ENCODE results near the gene CMC2.

- TF ChIP-seq, protein P1, sequence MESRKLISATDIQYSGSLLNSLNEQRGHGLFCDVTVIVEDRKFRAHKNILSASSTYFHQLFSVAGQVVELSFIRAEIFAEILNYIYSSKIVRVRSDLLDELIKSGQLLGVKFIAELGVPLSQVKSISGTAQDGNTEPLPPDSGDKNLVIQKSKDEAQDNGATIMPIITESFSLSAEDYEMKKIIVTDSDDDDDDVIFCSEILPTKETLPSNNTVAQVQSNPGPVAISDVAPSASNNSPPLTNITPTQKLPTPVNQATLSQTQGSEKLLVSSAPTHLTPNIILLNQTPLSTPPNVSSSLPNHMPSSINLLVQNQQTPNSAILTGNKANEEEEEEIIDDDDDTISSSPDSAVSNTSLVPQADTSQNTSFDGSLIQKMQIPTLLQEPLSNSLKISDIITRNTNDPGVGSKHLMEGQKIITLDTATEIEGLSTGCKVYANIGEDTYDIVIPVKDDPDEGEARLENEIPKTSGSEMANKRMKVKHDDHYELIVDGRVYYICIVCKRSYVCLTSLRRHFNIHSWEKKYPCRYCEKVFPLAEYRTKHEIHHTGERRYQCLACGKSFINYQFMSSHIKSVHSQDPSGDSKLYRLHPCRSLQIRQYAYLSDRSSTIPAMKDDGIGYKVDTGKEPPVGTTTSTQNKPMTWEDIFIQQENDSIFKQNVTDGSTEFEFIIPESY (CRISPR knock-in tag; IDR thresholded peaks at IDR 0.05): no peak
- TF ChIP-seq ZNF76 (CRISPR knock-in tag; IDR thresholded peaks at IDR 0.05; ENCODE audit: borderline replicate concordance) (no peak), ATF1 (CRISPR knock-in tag; IDR thresholded peaks at IDR 0.05) (no peak), ATF1 (tag; IDR thresholded peaks at IDR 0.05) (no peak), TGIF2 (CRISPR knock-in tag; IDR thresholded peaks at IDR 0.05) (no peak), KDM1A (IDR thresholded peaks at IDR 0.05) (no peak)
- TF ChIP-seq, protein P2, sequence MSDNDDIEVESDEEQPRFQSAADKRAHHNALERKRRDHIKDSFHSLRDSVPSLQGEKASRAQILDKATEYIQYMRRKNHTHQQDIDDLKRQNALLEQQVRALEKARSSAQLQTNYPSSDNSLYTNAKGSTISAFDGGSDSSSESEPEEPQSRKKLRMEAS (CRISPR knock-in tag; IDR thresholded peaks at IDR 0.05): no peak
Measured at GRCh38 chr16:80958284-80958683, 48.4 kb downstream of the CMC2 start.
